Right ventricle myocardium inferior (tissue), 1 donor: Measurements from ENCODE around the gene NPR2. TPM values are rescaled to one million over a fixed set of nuclear protein-coding genes. Genes with fewer than 3 reads are reported as not detected.

Experiments
- ATAC-seq: fragments of 200-7000 bp; cut with Tn5 transposase; one replicate; pipeline ENCODE4 v1.9.1; 2020; ENCODE audit warnings: mild to moderate bottlenecking, moderate library complexity
- DNase-seq: peaks from one replicate; pipeline ENCODE4 v3.0.0; 2021; ENCODE audit errors: missing footprints
- intact Hi-C: fragments of 100-400 bp; cut with DNase I; formaldehyde crosslinking; loops from one replicate; pipeline ENCODE4 v1.11.0; 2022
- total RNA-seq: library from RNA; stranded (reverse); fragmentation: NEBNext Ultra II Directional; extraction: Animal tissue kit (Norgen Biotek cat#: 25700); gene quantifications from one replicate; pipeline ENCODE4 v1.2.1, GENCODE V29; 2021
- donor health status: DM: no; HTN: yes; CAD: no; lungs with severe emphysema.

The NPR2 gene
- total RNA-seq, 1 donor from 2014 or later, result 25.2 TPM

DNA sequence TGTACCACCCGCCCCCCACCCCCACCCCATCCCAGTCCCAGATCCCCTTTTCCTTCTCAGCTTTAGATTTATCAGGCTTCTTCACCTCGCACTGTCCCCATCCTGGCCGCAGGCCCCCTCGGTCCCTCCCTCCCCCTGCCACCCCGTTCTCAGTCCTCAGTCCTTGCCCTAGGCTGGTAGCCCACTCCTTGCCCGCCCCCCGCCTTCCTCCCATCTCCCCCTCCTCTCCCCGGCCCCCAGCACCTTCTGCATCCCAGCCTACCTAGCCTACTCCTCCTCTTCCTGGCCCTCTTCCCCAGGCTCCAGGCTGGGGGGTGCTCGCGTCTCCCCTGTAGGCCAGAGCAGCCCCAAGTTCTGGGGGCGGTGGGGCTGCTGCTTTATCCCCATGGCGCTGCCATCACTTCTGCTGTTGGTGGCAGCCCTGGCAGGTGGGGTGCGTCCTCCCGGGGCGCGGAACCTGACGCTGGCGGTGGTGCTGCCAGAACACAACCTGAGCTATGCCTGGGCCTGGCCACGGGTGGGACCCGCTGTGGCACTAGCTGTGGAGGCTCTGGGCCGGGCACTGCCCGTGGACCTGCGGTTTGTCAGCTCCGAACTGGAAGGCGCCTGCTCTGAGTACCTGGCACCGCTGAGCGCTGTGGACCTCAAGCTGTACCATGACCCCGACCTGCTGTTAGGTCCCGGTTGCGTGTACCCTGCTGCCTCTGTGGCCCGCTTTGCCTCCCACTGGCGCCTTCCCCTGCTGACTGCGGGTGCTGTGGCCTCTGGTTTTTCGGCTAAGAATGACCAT is 828 bp downstream of the NPR2 start:
- no peak for DNase-seq
- ATAC-seq, result no peak
- intact Hi-C loops, result loop anchor here (5.0 kb wide), 1 partner anchor 230 kb away; no protein-coding TSS in a partner anchor

DNA sequence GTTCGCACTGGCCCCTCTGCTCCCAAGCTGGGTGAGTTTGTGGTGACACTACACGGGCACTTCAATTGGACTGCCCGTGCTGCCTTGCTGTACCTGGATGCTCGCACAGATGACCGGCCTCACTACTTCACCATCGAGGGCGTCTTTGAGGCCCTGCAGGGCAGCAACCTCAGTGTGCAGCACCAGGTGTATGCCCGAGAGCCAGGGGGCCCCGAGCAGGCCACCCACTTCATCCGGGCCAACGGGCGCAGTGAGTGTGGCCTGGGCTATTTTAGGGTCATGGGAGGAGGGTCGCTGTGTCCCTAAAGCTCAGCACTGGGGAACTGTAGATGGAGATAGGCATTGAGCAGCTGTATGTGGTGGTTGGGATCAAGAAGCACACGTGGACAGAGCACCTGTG is 1.4 kb downstream of the NPR2 start:
- ATAC-seq (no peak), DNase-seq (no peak)
- intact Hi-C loops, result loop anchor here (5.0 kb wide), 1 partner anchor 229 kb away; no protein-coding TSS in a partner anchor

DNA sequence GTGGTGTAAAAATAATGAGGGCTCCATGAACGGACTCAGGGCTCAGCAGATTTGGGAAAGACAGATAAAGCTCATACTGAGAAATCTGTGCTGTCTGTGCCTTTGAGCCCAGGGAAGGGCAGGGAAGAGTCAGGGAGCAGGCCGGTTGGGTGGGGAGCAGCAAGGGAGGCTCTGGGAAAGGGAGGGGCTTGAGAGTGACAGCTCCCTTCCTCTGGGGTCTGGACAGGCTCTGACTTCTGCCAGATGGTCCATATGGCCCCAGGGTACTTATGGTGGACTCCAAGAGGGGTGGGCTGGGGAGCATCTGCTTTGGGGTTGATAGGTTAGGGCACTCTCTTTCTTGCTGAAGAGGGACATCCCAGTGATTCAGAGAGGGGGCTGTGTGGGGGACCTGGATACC is 2.1 kb downstream of the NPR2 start:
- no peak for DNase-seq
- ATAC-seq, result no peak
- intact Hi-C loops, result loop anchor here (5.0 kb wide), 1 partner anchor 229 kb away; no protein-coding TSS in a partner anchor

DNA sequence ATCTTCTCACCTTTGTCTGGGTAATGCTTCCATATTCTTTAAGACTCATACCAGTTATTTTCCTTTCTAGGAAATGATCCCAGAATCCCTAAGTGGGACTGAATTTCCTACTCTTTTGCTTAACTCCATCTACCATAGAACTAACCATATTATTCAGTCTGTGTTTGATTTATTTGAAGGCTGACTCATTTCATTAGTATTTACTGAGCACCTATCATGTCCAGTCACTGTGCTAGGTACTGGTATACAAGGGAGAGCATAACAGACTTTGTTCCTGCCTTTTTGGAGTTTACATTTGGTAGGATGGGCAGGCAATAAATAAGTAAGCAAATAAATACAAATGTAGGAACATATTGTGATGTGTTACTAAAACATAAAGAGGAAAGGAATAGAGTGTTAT is 4.3 kb downstream of the NPR2 start:
- intact Hi-C loops, result no loop called here
- ATAC-seq (no peak), DNase-seq (no peak)

DNA sequence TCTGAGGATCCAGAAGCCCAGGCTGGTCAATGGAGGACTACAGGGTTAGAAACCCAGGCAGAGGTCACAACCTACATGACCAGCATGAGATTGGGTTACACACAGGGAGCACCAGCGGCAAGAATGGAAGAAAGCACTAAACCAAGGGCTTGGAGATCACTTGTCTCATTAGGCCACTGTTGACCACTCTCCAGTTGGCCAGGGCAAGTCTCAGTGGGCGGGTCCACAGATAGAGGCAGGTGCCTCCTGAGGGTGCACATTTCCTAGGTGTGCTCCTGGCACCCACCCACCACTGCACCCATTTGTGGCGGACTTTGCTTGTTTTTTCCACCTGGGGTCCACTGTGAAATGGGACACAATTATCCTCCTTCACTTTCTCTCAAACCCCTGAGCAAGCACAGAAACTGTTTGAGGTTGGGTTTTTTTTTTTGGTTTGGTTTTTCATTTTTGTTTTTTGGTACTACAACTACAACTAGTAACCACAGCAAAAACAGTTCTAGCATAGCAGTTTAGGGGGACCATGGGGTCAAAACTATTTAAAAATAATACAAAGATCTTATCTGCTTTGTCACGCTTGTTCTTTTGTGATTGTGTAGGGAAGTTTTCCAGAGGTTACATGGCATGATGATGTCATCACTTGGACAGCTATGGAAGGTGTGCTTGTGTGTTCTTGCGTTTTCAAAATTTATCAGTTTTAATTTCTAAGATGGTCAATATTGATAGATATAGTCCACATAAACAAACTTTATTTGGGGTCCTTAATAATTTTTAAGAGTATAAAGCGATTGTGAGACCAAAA is 6.1 kb downstream of the NPR2 start:
- DNase-seq (no peak), ATAC-seq (no peak)
- intact Hi-C loops, result no loop called here

DNA sequence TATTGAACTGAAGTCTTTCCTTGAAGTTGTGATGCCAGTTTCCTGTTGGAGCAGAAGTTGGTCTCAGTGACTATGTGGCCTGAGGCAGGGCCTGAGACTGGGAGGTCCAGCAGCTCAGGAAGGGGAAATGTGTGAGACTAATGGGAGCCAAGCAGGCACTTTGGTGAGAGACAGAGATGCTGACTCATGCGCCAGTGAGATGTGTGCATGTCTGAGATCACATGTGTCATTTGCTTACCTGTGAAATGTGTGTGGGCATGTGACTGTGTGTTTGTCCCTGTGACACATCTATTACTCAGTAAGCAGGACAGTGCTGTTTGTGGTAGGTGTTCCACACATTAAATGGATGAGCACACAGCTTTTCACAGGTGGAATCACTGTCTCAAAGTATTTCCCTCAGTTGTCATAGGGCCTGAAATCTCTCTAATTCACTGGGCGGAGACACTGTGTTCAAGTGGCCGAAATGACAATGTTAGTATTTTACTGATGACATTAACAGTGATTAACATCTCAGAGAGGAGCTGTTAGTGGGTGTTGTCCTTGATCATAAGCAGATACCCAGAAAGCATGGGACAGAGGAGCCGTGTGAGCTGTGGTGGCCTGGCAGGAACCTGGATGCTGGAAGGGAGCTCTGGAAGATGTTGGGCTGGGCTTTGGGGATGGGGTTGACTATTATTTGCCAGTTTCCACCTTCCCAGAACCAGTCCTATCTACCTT is 7.4 kb downstream of the NPR2 start:
- intact Hi-C loops, result no loop called here
- no peak for DNase-seq
- no peak for ATAC-seq

DNA sequence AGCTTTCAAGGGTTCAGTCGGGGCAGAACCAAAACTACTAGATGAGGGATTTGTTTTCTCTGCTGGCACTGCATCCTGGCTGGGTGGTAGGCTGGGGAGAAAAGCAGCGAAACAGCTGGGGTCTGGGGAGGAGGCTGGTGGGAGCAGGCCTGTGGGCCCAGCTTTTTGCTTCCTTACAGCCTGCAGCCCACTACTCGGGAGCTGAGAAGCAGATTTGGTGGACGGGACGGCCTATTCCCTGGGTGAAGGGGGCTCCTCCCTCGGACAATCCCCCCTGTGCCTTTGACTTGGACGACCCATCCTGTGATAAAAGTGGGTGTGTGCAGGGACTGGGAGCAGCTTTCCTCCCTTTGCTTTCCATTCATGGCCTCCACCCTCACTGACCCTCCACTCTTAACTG is 9.1 kb downstream of the NPR2 start:
- DNase-seq (no peak), ATAC-seq (no peak)
- intact Hi-C loops, result no loop called here

DNA sequence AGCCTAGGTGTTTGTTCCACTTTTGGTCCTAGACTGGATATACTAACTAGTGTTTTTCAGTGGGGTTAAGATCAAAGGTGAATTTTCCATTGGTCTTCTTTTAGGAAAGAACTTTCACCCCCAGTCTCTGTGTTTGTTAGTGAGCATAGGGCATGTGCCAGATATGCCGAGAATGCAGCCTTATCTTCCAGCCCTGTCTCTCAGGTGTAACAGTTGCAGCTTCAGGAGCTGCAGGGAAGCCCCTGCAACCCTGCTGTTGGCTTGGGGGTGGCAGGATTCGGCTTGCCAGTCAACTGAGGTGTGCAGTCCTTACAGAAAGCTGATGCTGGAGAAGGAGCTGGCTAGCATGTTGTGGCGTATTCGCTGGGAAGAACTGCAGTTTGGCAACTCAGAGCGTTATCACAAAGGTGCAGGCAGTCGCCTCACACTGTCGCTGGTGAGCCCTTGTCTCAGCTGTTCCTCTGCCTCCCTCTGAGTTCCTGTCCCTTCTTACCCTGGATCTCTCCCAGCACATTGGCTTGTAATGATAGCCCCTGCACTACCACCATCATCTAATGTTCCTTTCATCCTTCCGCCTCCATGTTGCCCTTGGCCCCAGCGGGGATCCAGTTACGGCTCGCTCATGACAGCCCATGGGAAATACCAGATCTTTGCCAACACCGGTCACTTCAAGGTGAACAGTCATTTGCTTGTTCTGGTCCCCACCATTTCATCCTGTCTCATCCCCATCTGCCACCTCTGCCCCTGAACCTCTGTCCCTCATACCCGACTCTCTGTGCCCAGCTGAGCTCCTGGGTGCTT is 10.1 kb downstream of the NPR2 start:
- intact Hi-C loops, result no loop called here
- ATAC-seq, result no peak
- no peak for DNase-seq

DNA sequence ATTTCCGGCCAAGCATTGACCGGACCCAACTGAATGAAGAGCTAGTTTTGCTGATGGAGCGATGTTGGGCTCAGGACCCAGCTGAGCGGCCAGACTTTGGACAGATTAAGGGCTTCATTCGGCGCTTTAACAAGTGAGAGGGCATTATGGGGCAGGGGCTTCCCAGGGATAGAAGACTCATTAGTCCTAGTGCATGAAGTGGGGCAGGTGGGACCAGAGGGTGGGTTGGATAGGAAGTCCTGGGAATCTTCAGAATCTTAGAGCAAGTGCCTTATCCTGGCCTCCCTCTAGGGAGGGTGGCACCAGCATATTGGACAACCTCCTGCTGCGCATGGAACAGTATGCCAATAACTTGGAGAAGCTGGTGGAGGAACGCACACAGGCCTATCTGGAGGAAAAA is 14.7 kb downstream of the NPR2 start:
- DNase-seq (no peak), ATAC-seq (no peak)
- intact Hi-C loops, result no loop called here

DNA sequence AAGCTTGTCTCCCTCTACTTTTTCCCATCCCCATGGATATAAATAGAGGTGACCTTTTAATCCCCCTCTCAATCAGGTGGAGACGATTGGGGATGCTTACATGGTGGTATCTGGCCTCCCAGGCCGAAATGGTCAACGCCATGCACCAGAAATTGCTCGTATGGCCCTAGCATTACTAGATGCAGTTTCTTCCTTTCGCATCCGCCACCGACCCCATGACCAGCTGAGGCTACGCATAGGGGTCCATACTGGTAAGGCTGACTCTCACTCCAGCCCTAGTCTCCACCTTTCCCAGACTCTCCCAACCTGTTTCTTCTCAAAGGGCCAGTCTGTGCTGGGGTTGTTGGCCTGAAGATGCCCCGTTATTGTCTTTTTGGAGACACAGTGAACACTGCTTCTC is 17.0 kb downstream of the NPR2 start:
- ATAC-seq, result no peak
- no peak for DNase-seq
- intact Hi-C loops, result no loop called here

DNA sequence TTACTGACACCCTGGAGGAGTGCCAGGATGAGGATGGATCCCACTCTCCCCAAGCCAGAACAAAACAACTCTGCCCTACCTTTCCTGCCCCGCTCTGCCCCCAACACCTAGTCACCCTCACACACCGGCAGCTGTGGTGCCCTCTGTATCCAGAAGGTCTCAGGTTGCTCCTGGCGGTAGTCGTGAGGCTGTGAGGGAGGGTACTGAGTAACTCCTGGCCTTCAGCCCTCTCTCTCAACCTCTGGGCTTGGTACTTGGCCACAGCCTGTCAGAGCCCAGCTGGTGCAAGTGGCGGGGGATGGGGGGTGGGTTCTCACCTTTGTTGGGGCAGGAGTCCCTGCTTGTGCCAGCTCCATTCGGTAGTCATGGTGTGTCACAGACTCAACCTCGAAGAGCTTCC is 18.7 kb downstream of the NPR2 start:
- no peak for ATAC-seq
- DNase-seq, result no peak
- intact Hi-C loops, result loop anchor here (10.0 kb wide), 1 partner anchor 645 kb away; the partner anchor contains the start of gene UNC13B

DNA sequence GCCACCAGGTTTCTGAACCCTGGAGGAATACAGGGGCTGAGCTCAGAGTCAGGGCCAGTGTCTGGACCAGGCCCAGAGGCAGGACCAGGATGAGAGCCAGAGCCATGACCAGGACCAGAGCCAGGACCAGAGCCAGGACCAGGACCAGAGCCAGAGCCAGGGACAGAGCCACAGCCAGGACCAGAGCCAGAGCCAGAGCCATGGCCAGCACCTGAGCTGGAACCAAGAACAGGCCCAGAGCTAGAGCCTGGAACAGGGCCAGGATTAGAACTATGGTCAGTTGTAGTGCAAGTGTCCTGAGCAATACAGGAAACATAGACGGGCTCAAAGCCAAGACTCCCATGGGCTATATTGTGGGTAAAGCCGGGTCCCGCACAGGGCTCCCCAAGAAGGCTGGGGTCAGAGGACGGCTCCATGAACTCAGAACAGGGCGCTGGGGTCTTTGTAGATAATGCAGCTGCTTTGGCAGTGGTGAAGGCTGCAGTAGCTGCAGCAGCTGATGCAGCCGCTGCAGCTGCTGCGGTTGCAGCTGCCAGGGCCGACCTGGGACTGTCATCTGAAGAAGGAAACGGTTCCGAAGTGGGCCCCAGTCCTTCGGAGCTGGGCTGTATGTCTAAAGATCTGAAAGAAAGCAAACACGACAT is 20.1 kb downstream of the NPR2 start:
- intact Hi-C loops, result loop anchor here (2.0 to 10.0 kb wide), 2 partner anchors 21 to 647 kb away; partner anchors contain the start of genes NPR2 and UNC13B
- no peak for ATAC-seq
- DNase-seq, result no peak

DNA sequence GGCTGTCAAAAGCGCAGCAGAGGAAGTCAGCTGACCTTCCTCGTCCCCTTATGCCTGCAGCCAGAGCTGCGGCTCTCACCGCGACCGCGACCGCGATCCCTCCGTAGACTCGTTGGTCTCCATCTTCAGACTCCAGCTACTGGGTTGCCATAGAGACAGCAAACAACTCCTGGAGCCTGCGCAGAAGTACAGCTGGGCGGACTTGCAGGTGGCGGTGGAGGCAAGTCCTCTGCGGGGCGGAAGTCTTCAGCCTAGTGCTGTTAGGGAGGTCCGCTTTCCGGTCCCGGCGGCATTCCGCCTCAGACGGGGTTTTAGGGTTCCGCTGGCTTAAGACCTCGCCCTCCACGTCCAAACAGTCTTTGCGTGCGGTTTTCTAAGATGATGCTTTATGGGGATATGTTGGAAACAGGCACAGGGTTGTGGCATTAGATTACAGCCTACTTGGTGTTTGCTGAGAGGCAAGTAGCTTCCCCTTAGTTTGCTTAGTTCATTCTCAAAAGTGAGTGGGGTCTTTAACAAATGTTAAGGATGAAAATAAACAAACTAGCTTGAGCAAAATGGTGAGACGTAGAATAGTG is 20.7 kb downstream of the NPR2 start, which contains the start of gene SPAG8:
Gene SPAG8, minus strand, starts transcription at position 238 of the 578 bp plus-strand sequence. Its CDS starts 115 bp downstream, at position 123.
- peak; percentile 71 for ATAC-seq
- peak; percentile 97 for DNase-seq
- intact Hi-C loops, result loop anchor here (2.0 to 10.0 kb wide), 2 partner anchors 21 to 647 kb away; partner anchors contain the start of genes NPR2 and UNC13B

DNA sequence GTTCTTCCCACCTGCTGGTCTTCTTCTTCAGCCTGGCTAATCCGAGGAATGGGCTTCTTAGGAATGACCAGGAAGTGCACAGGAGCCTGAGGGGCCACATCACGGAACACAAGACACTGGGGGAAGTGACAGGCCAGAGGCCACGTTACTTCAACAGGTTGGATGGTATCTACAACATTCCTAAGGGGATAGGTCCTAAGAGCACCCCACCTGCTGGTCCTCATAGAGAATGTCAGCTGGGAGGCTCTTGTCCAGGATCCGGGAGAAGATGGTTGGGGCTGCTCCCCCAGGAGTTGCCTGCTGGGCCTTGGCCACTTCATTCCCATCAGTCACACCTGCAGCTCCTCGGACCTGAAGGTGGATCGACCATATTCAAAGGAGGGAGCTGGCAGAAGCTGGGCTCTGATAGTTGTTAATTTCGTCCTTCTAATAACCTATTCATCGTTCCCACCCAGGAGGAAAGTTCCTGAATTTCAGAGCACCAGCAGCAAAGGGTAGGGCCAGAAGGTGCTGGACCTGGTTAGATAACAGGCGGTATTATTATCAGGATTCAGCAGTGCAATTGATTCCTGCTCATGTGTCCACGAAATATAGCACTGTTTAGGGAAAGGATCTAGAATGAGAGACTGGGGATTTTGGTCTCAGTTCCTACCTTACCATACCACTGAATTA is 22.2 kb downstream of the NPR2 start:
- ATAC-seq, result no peak

DNA sequence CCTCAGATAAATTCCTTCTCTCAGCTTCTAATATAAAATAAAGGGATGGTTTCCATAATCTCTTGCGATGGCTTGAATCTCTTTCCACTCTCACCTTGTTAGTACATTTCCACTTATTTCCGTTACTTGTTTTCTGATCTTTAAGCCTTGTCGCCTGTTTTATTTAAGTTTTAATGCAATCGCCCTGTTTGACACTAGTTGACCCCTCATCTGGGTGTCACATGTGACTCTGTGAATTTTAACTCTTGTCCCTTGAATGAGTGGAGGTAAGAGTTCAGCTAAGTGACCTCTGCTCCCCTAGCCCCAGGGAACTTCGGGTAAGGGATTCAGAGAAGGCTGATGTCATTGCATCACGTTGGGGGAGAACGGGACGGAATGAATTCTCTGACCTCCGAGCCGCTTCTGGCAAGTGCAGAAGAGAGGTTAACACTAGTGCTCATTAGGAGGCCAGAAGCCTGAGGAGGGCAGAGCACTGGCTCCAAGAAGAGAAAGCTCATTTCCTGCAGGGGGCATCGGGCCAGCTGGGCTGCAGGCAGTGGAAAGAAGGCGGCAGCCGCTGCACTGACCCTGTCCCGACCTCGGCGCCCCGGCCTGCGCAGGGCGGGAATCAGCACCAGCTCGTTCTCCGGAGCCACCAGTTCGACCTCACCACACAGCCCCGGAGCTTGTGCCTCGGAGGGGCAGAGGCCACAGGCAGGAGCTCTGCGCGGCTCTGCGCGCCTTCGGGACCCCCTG is 22.9 kb downstream of the NPR2 start:
- intact Hi-C loops, result loop anchor here (10.0 kb wide), 1 partner anchor 649 kb away; the partner anchor contains the start of gene UNC13B
- ATAC-seq, result peak; percentile 53
- DNase-seq, result peak; percentile 88

More for the DNA sequence above, 22.2 kb downstream of the NPR2 start:
- no peak for DNase-seq
- intact Hi-C loops, result loop anchor here (2.0 to 10.0 kb wide), 2 partner anchors 23 to 649 kb away; partner anchors contain the start of genes NPR2 and UNC13B
